NT2/D1 (cell line): ENCODE measurements around the gene KRT6A.

Source experiments
- SUZ12 ChIP-seq: IDR thresholded peaks from 2 replicates; pipeline ENCODE4 v1.6.1; 2011; ENCODE audit not compliant: insufficient read length, insufficient read depth; ENCODE audit errors: extremely low read depth
- ZNF274 ChIP-seq: IDR thresholded peaks from 2 replicates; pipeline ENCODE4 v1.6.1; 2011; ENCODE audit warnings: mild to moderate bottlenecking, low read depth, low read length

- TF ChIP-seq ZNF274 (no peak), SUZ12 (no peak)
Observed at GRCh38 chr12:52496590-52497071, 3.6 kb upstream of the KRT6A start.
